A673 (cell line): ENCODE measurements around the gene UTP11. TPM values are rescaled to one million over a fixed set of nuclear protein-coding genes. Genes with fewer than 3 reads are reported as not detected.

Experiments
- BruUV-seq: library from RNA; stranded (reverse); fragments of 400-500 nt; replicated peaks from 2 replicates; lab custom pipeline; 2021; lab: Mats Ljungman, UMichigan
- CTCF ChIA-PET: fragments of 300-600 bp; sonication (Branson Sonifier 250); formaldehyde crosslinking; loops from one replicate; lab custom pipeline; 2022; ENCODE audit warnings: antibody characterized with exemption; lab: Charles Lee
- POLR2A ChIA-PET: fragments of 300-600 bp; sonication (Branson Sonifier 250); formaldehyde crosslinking; loops from one replicate; lab custom pipeline; 2022; ENCODE audit warnings: antibody characterized with exemption; ENCODE audit not compliant: low non-redundant PET; lab: Charles Lee
- DNase-seq: peaks from one replicate; pipeline ENCODE4 v3.0.0-alpha.2; 2015; ENCODE audit warnings: low spot score
- H3K27ac ChIP-seq: fragments of 200-600 bp; sonication (generic); 2 replicates; pipeline ENCODE4 v1.5.1; 2016; ENCODE audit warnings: mixed run types, low read depth, mild to moderate bottlenecking, mixed read lengths, antibody characterized with exemption, low read length; ENCODE audit not compliant: poor library complexity, severe bottlenecking
- H3K27me3 ChIP-seq: fragments of 200-600 bp; sonication (generic); replicated peaks from 2 replicates; pipeline ENCODE4 v1.6.1; 2017; ENCODE audit warnings: mixed run types, low read depth, mild to moderate bottlenecking, mixed read lengths, antibody characterized with exemption, low read length; ENCODE audit not compliant: insufficient read depth, poor library complexity
- H3K36me3 ChIP-seq: fragments of 200-600 bp; sonication (generic); 2 replicates; pipeline ENCODE4 v1.6.1; 2016; ENCODE audit warnings: mixed run types, mild to moderate bottlenecking, mixed read lengths, antibody characterized with exemption, low read length; ENCODE audit not compliant: insufficient read depth, poor library complexity, severe bottlenecking
- H3K4me1 ChIP-seq: fragments of 200-600 bp; sonication (generic); 2 replicates; pipeline ENCODE4 v1.6.1; 2017; ENCODE audit warnings: mixed run types, mild to moderate bottlenecking, mixed read lengths, antibody characterized with exemption, low read length; ENCODE audit not compliant: insufficient read depth, poor library complexity, severe bottlenecking
- H3K4me3 ChIP-seq: fragments of 200-600 bp; sonication (generic); 2 replicates; pipeline ENCODE4 v1.5.1; 2016; ENCODE audit warnings: low read depth, mixed run types, mild to moderate bottlenecking, mixed read lengths, low read length; ENCODE audit not compliant: poor library complexity, severe bottlenecking
- H3K9me3 ChIP-seq: fragments of 200-600 bp; sonication (generic); 2 replicates; pipeline ENCODE4 v1.6.1; 2016; ENCODE audit warnings: mixed run types, low read depth, mild to moderate bottlenecking, mixed read lengths, antibody characterized with exemption, low read length; ENCODE audit not compliant: poor library complexity, severe bottlenecking
- CTCF ChIP-seq: fragments of 300-800, 200-600 bp; sonication (generic); conservative IDR thresholded peaks from 2 replicates; pipeline ENCODE4 v1.5.1; 2017; ENCODE audit warnings: low read depth, mild to moderate bottlenecking, antibody characterized with exemption, low read length, moderate library complexity, mixed read lengths
- EZH2 ChIP-seq: fragments of 200-600 bp; sonication (generic); IDR thresholded peaks from 2 replicates; pipeline ENCODE4 v1.6.1; 2017; ENCODE audit warnings: borderline replicate concordance, low read depth, mild to moderate bottlenecking, mixed read lengths, antibody characterized with exemption, low read length; ENCODE audit not compliant: poor library complexity, severe bottlenecking
- intact Hi-C: fragments of 100-400 bp; cut with micrococcal nuclease; formaldehyde crosslinking; loops from one replicate; pipeline ENCODE4 v1.10.0; 2022; ENCODE audit not compliant: unreplicated experiment
- total RNA-seq: library from RNA; stranded (reverse); gene quantifications from 2 replicates; pipeline ENCODE4 v1.2.3, GENCODE V29; 2021

The UTP11 gene
- total RNA-seq, 1 experiment from 2014 or later = 113 TPM

GRCh38 chr1:38026592-38027200, 14.2 kb downstream of the UTP11 start:
- no peak overlapping the region for H3K4me3 ChIP-seq
- peaks cover 41% of the 10 kb centered on the region for H3K36me3 ChIP-seq
- no peaks in the 10 kb centered on the region for H3K9me3 ChIP-seq
- POLR2A ChIA-PET = interaction anchor here (0.5 to 0.9 kb wide), 4 partner anchors 12 to 1015 kb away, joined by 3 to 4 read pairs (median 3); no protein-coding TSS in a partner anchor
- TF ChIP-seq CTCF (peak; percentile 90), EZH2 (no peak)
- intact Hi-C loops = loop anchor here (2.0 to 10.0 kb wide), 4 partner anchors 268 to 808 kb away; no protein-coding TSS in a partner anchor
- no TSS peak for BruUV-seq
- H3K27ac ChIP-seq = peak overlapping the region; percentile 95
- peaks cover 81% of the 10 kb centered on the region for H3K4me1 ChIP-seq
- H3K27me3 ChIP-seq = no peaks in the 10 kb centered on the region
- CTCF ChIA-PET = interaction anchor here (0.5 to 3.1 kb wide), 7 partner anchors 9 to 106 kb away, joined by 3 to 14 read pairs (median 3); no protein-coding TSS in a partner anchor
- peak; percentile 93 for DNase-seq

GRCh38 chr1:38027201-38028104, 14.9 kb downstream of the UTP11 start:
- intact Hi-C loops = loop anchor here (2.0 to 10.0 kb wide), 4 partner anchors 267 to 807 kb away; no protein-coding TSS in a partner anchor
- Histone ChIP-seq H3K27ac (peak overlapping the region; percentile 95), H3K4me1 (peaks cover 78% of the 10 kb centered on the region), H3K4me3 (no peak overlapping the region), H3K27me3 (no peaks in the 10 kb centered on the region), H3K9me3 (no peaks in the 10 kb centered on the region), H3K36me3 (peaks cover 34% of the 10 kb centered on the region)
- no peak for TF ChIP-seq EZH2
- TF ChIP-seq CTCF = no peak
- DNase-seq = no peak
- ChIA-PET CTCF (interaction anchor here (0.5 to 3.1 kb wide), 5 partner anchors 9 to 65 kb away, joined by 3 to 14 read pairs (median 3); no protein-coding TSS in a partner anchor), POLR2A (interaction anchor here (0.5 to 0.9 kb wide), 4 partner anchors 13 to 1015 kb away, joined by 3 to 4 read pairs (median 3); no protein-coding TSS in a partner anchor)
- no TSS peak for BruUV-seq

GRCh38 chr1:38028105-38028591, 15.6 kb downstream of the UTP11 start:
- CTCF ChIA-PET = interaction anchor here (1.1 to 3.1 kb wide), 2 partner anchors 40 to 44 kb away, joined by 3 to 14 read pairs; no protein-coding TSS in a partner anchor
- BruUV-seq = no TSS peak
- Histone ChIP-seq H3K27me3 (no peaks in the 10 kb centered on the region), H3K36me3 (peaks cover 27% of the 10 kb centered on the region), H3K4me3 (no peak overlapping the region), H3K27ac (peak overlapping the region; percentile 95), H3K4me1 (peaks cover 71% of the 10 kb centered on the region), H3K9me3 (no peaks in the 10 kb centered on the region)
- intact Hi-C loops = loop anchor here (5.0 to 10.0 kb wide), 3 partner anchors 267 to 789 kb away; no protein-coding TSS in a partner anchor
- TF ChIP-seq CTCF = no peak
- no peak for TF ChIP-seq EZH2
- no peak for DNase-seq
- POLR2A ChIA-PET = no interaction called here
